GM23338 (cell line): ENCODE measurements around the gene ABHD10. TPM values are rescaled to one million over a fixed set of nuclear protein-coding genes. Genes with fewer than 3 reads are reported as not detected.

Experiments
- ATAC-seq: fragments of 200-7000 bp; cut with Tn5 transposase; 3 replicates; pipeline ENCODE4 v1.9.1; 2020
- DNase-seq: peaks from one replicate; pipeline ENCODE4 v3.0.0-alpha.2; 2015; ENCODE audit warnings: low spot score
- H2AFZ ChIP-seq: fragments of 200-600 bp; sonication (generic); 2 replicates; pipeline ENCODE4 v1.8.0; 2016; ENCODE audit warnings: antibody characterized with exemption, mild to moderate bottlenecking, moderate library complexity
- H3F3A ChIP-seq: fragments of 200-600 bp; sonication (generic); replicated peaks from 2 replicates; pipeline ENCODE4 v1.8.0; 2017; ENCODE audit warnings: antibody characterized with exemption, mixed run types, low read depth
- H3K27ac ChIP-seq: fragments of 200-600 bp; sonication (generic); 2 replicates; pipeline ENCODE4 v1.6.1; 2016; ENCODE audit warnings: low read depth
- H3K27me3 ChIP-seq: fragments of 200-600 bp; sonication (generic); 2 replicates; pipeline ENCODE4 v1.8.0; 2016; ENCODE audit warnings: mild to moderate bottlenecking, mixed run types, moderate library complexity; ENCODE audit not compliant: insufficient read depth
- H3K36me3 ChIP-seq: fragments of 200-600 bp; sonication (generic); 2 replicates; pipeline ENCODE4 v1.8.0; 2016; ENCODE audit warnings: mild to moderate bottlenecking; ENCODE audit not compliant: insufficient read depth
- H3K4me1 ChIP-seq: fragments of 200-600 bp; sonication (generic); 2 replicates; pipeline ENCODE4 v1.8.0; 2016; ENCODE audit warnings: mild to moderate bottlenecking, moderate library complexity; ENCODE audit not compliant: insufficient read depth
- H3K4me2 ChIP-seq: fragments of 200-600 bp; sonication (generic); 2 replicates; pipeline ENCODE4 v1.7.1; 2017; ENCODE audit warnings: mixed run types
- H3K4me3 ChIP-seq: fragments of 200-600 bp; sonication (generic); 2 replicates; pipeline ENCODE4 v1.6.1; 2016; ENCODE audit warnings: mixed run types
- H3K79me2 ChIP-seq: fragments of 200-600 bp; sonication (generic); replicated peaks from 2 replicates; pipeline ENCODE4 v1.8.0; 2017; ENCODE audit warnings: mild to moderate bottlenecking; ENCODE audit not compliant: insufficient read depth
- H3K9me2 ChIP-seq: fragments of 200-600 bp; sonication (generic); 2 replicates; pipeline ENCODE4 v1.8.0; 2017; ENCODE audit not compliant: insufficient read depth
- H4K20me1 ChIP-seq: fragments of 200-600 bp; sonication (generic); replicated peaks from 2 replicates; pipeline ENCODE4 v1.8.0; 2017; ENCODE audit warnings: mild to moderate bottlenecking; ENCODE audit not compliant: insufficient read depth
- H3K27ac Mint-ChIP-seq: 2 replicates; pipeline ENCODE4 v1.8.0; 2020; ENCODE audit warnings: inconsistent platforms, mild to moderate bottlenecking, moderate library complexity, mixed read lengths
- H3K27me3 Mint-ChIP-seq: 3 replicates; pipeline ENCODE4 v1.8.0; 2022; ENCODE audit warnings: low read depth, mild to moderate bottlenecking, moderate library complexity, mixed read lengths, inconsistent platforms; ENCODE audit not compliant: insufficient read depth, poor library complexity
- H3K36me3 Mint-ChIP-seq: 3 replicates; pipeline ENCODE4 v1.8.0; 2021; ENCODE audit warnings: low read depth, mild to moderate bottlenecking, inconsistent platforms, moderate library complexity, mixed read lengths
- H3K4me1 Mint-ChIP-seq: 3 replicates; pipeline ENCODE4 v1.8.0; 2020; ENCODE audit warnings: mild to moderate bottlenecking, inconsistent platforms, mixed read lengths
- H3K4me3 Mint-ChIP-seq: 3 replicates; pipeline ENCODE4 v1.8.0; 2021; ENCODE audit warnings: moderate library complexity, mild to moderate bottlenecking, inconsistent platforms, mixed read lengths
- H3K9me3 Mint-ChIP-seq: 3 replicates; pipeline ENCODE4 v1.8.0; 2020; ENCODE audit warnings: moderate library complexity, mild to moderate bottlenecking, inconsistent platforms, mixed read lengths
- EZH2phosphoT487 ChIP-seq: fragments of 200-600 bp; sonication (generic); IDR thresholded peaks from one replicate; pipeline ENCODE4 v1.8.1; 2018; ENCODE audit warnings: antibody characterized with exemption; ENCODE audit not compliant: unreplicated experiment
- ZNF462 ChIP-seq: fragments of 250-450 bp; sonication (Bioruptor Pico); IDR thresholded peaks from 2 replicates; pipeline ENCODE4 v1.5.0; 2020; ENCODE audit warnings: mild to moderate bottlenecking, moderate library complexity
- polyA plus RNA-seq: library from polyadenylated mRNA; unstranded; fragments of >200 nt; fragmentation: Nextera tagmentation; extraction: Ambion mirVana; gene quantifications from 2 replicates; pipeline ENCODE4 v1.2.1, GENCODE V29; 2016
- total RNA-seq: library from RNA; depleted of rRNA; stranded (reverse); fragments of >200 nt; shearing (Covaris generic); gene quantifications from 2 replicates; pipeline ENCODE4 v1.2.3, GENCODE V29; 2014
- TF ChIP-seq, protein P1 (sequence below), 2 experiments: fragments of 200-600 bp in 1 of 2; sonication (generic) in 1 of 2; conservative IDR thresholded peaks; 2 replicates each; pipeline versions ENCODE4 v1.5.1 to v1.6.1; 2016 to 2017; ENCODE audit warnings: antibody characterized with exemption in 2 of 2, low read depth in 2 of 2, mild to moderate bottlenecking in 2 of 2, moderate library complexity in 1 of 2
- TF ChIP-seq, protein P2 (sequence below): IDR thresholded peaks from one replicate; pipeline ENCODE4 v1.6.1; 2018; ENCODE audit warnings: antibody characterized with exemption; ENCODE audit not compliant: unreplicated experiment

Gene ABHD10
- total and polyA plus RNA-seq, 2 experiments from 2014 or later = 16.9 to 28.0 TPM

DNA sequence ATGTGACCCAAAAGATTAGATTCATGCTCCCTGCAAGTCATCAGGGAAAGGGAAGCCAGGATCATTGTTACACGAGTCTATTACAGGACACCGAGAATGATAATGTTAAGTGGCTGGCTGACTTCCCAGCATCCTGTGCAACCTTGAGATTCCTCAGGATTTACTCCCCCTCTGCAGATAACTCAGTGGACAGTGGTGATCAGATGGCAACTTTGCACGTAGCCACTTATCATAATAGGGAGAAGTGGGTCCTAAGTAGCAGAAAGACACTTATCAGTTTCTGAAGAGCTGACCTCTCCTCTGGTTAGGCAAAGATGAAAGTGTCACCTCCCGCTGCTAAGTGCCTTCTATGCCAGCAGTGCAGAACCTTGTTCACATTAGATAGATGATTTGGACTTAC, 49.0 kb downstream of the ABHD10 start (continued):
- TF ChIP-seq, protein P1, sequence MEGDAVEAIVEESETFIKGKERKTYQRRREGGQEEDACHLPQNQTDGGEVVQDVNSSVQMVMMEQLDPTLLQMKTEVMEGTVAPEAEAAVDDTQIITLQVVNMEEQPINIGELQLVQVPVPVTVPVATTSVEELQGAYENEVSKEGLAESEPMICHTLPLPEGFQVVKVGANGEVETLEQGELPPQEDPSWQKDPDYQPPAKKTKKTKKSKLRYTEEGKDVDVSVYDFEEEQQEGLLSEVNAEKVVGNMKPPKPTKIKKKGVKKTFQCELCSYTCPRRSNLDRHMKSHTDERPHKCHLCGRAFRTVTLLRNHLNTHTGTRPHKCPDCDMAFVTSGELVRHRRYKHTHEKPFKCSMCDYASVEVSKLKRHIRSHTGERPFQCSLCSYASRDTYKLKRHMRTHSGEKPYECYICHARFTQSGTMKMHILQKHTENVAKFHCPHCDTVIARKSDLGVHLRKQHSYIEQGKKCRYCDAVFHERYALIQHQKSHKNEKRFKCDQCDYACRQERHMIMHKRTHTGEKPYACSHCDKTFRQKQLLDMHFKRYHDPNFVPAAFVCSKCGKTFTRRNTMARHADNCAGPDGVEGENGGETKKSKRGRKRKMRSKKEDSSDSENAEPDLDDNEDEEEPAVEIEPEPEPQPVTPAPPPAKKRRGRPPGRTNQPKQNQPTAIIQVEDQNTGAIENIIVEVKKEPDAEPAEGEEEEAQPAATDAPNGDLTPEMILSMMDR (conservative IDR thresholded peaks at IDR 0.05; ENCODE audit: low read depth in 2 of 2) = no peak
- TF ChIP-seq ZNF462 (CRISPR knock-in tag) = no peak
- TF ChIP-seq EZH2phosphoT487 = no peak

- Histone ChIP-seq H3K27ac (no peak overlapping the region), H2AFZ (peak overlapping the region; percentile 20; the same call in 1 of the 2 replicates), H3K27me3 (no peaks in the 10 kb centered on the region), H3K4me1 (0 out of 2 replicates have a peak, but pooled peaks cover 3% of the 10 kb centered on the region), H3F3A (no peaks in the 10 kb centered on the region), H3K79me2 (no peaks in the 10 kb centered on the region), H3K36me3 (no peaks in the 10 kb centered on the region), H3K4me3 (no peak overlapping the region), H4K20me1 (no peaks in the 10 kb centered on the region), H3K9me2 (no peaks in the 10 kb centered on the region), H3K4me2 (no peak overlapping the region)
- Mint-ChIP-seq H3K4me3 (no peak overlapping the region), H3K4me1 (peaks cover 6% of the 10 kb centered on the region; the same call in 2 of the 3 replicates), H3K27ac (no peak overlapping the region), H3K27me3 (peaks cover 7% of the 10 kb centered on the region), H3K9me3 (peaks cover 17% of the 10 kb centered on the region), H3K36me3 (peaks cover 14% of the 10 kb centered on the region)
- TF ChIP-seq, protein P2, sequence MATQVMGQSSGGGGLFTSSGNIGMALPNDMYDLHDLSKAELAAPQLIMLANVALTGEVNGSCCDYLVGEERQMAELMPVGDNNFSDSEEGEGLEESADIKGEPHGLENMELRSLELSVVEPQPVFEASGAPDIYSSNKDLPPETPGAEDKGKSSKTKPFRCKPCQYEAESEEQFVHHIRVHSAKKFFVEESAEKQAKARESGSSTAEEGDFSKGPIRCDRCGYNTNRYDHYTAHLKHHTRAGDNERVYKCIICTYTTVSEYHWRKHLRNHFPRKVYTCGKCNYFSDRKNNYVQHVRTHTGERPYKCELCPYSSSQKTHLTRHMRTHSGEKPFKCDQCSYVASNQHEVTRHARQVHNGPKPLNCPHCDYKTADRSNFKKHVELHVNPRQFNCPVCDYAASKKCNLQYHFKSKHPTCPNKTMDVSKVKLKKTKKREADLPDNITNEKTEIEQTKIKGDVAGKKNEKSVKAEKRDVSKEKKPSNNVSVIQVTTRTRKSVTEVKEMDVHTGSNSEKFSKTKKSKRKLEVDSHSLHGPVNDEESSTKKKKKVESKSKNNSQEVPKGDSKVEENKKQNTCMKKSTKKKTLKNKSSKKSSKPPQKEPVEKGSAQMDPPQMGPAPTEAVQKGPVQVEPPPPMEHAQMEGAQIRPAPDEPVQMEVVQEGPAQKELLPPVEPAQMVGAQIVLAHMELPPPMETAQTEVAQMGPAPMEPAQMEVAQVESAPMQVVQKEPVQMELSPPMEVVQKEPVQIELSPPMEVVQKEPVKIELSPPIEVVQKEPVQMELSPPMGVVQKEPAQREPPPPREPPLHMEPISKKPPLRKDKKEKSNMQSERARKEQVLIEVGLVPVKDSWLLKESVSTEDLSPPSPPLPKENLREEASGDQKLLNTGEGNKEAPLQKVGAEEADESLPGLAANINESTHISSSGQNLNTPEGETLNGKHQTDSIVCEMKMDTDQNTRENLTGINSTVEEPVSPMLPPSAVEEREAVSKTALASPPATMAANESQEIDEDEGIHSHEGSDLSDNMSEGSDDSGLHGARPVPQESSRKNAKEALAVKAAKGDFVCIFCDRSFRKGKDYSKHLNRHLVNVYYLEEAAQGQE = no peak
- ATAC-seq = no peak
- DNase-seq = no peak
Observed at GRCh38 chr3:112030901-112031300, 52.1 kb downstream of the ABHD10 start.
